ENCODE results near the gene GALNT6.
A peak's percentile ranks its signal among the peaks of the same experiment; 100 is the strongest.

The GALNT6 gene

GRCh38 chr12:51357374-51358047 is 33.7 kb downstream of the GALNT6 start:
- H3K4me3 ChIP-seq (ENCODE audit: low read depth, low read length): no peak overlapping the region
- DNase-seq (ENCODE audit: low read depth): no peak
- in situ Hi-C loops (cut with HindIII; ENCODE audit: low sequenced_read_pairs): no loop called here
- TF ChIP-seq CTCF (IDR thresholded peaks at IDR 0.05; ENCODE audit: low read depth, low read length, missing control alignments): no peak

- DNase-seq (ENCODE audit: low read depth): peak; percentile 54
- peak; percentile 88 for TF ChIP-seq CTCF (IDR thresholded peaks at IDR 0.05; ENCODE audit: low read depth, low read length, missing control alignments)
- in situ Hi-C loops (cut with HindIII; ENCODE audit: low sequenced_read_pairs): no loop called here
- H3K4me3 ChIP-seq (ENCODE audit: low read depth, low read length): no peak overlapping the region
These were observed 39.2 kb downstream of the GALNT6 start for GRCh38 chr12:51351913-51352532.

GRCh38 chr12:51349026-51349425 is 42.2 kb downstream of the GALNT6 start:
- no peak overlapping the region for H3K4me3 ChIP-seq (ENCODE audit: low read depth, low read length)
- no peak for TF ChIP-seq CTCF (IDR thresholded peaks at IDR 0.05; ENCODE audit: low read depth, low read length, missing control alignments)
- in situ Hi-C loops (cut with HindIII; ENCODE audit: low sequenced_read_pairs): no loop called here
- DNase-seq (ENCODE audit: low read depth): no peak

- DNase-seq (ENCODE audit: low read depth): no peak
- TF ChIP-seq CTCF (IDR thresholded peaks at IDR 0.05; ENCODE audit: low read depth, low read length, missing control alignments): no peak
- no peak overlapping the region for H3K4me3 ChIP-seq (ENCODE audit: low read depth, low read length)
- in situ Hi-C loops (cut with HindIII; ENCODE audit: low sequenced_read_pairs): no loop called here
These were observed 43.1 kb downstream of the GALNT6 start for GRCh38 chr12:51348116-51348515.

GRCh38 chr12:51346581-51346980 is 44.6 kb downstream of the GALNT6 start, which contains the start of gene CELA1:
Gene CELA1, minus strand, starts transcription at chr12:51346679. Its CDS starts 41 bp downstream, at chr12:51346638.
- in situ Hi-C loops (cut with HindIII; ENCODE audit: low sequenced_read_pairs): no loop called here
- no peak for TF ChIP-seq CTCF (IDR thresholded peaks at IDR 0.05; ENCODE audit: low read depth, low read length, missing control alignments)

GRCh38 chr12:51345681-51346080 is 45.5 kb downstream of the GALNT6 start:
- in situ Hi-C loops (cut with HindIII; ENCODE audit: low sequenced_read_pairs): no loop called here
- H3K4me3 ChIP-seq (ENCODE audit: low read depth, low read length): no peak overlapping the region
- TF ChIP-seq CTCF (IDR thresholded peaks at IDR 0.05; ENCODE audit: low read depth, low read length, missing control alignments): no peak
- no peak for DNase-seq (ENCODE audit: low read depth)

More at GRCh38 chr12:51346581-51346980, 44.6 kb downstream of the GALNT6 start, which contains the start of gene CELA1:
- no peak for DNase-seq (ENCODE audit: low read depth)
- no peak within 1 kb of the TSS for H3K4me3 ChIP-seq (ENCODE audit: low read depth, low read length)

Measured in astrocyte of the cerebellum (primary cell).